T-helper 1 cell treated with Interleukin-12 subunit alpha and Interleukin-12 subunit beta and Interleukin-4 antibody, amounts not matched to agents 30 μg/mL and 1 μg/mL, for 36 hours (primary cell): ENCODE data around the gene SDK1.
"Not testable (repeated sequence)": the region's sequence is repeated elsewhere in the genome, so short reads cannot be mapped to it uniquely, and the experiment has no call there.

ENCODE experiments used
- H3K27ac Mint-ChIP-seq: one replicate; pipeline ENCODE4 v1.8.0; 2021; ENCODE audit warnings: mild to moderate bottlenecking, mixed read lengths
- H3K27me3 Mint-ChIP-seq: one replicate; pipeline ENCODE4 v1.8.0; 2021; ENCODE audit warnings: low read depth, mixed read lengths
- H3K36me3 Mint-ChIP-seq: one replicate; pipeline ENCODE4 v1.8.0; 2021; ENCODE audit warnings: low read depth, mixed read lengths
- H3K4me1 Mint-ChIP-seq: one replicate; pipeline ENCODE4 v1.8.0; 2021; ENCODE audit warnings: low read depth, mixed read lengths
- H3K4me3 Mint-ChIP-seq: one replicate; pipeline ENCODE4 v1.8.0; 2021; ENCODE audit warnings: mild to moderate bottlenecking, moderate library complexity, mixed read lengths
- H3K9me3 Mint-ChIP-seq: one replicate; pipeline ENCODE4 v1.8.0; 2021; ENCODE audit warnings: mixed read lengths

Gene SDK1

DNA sequence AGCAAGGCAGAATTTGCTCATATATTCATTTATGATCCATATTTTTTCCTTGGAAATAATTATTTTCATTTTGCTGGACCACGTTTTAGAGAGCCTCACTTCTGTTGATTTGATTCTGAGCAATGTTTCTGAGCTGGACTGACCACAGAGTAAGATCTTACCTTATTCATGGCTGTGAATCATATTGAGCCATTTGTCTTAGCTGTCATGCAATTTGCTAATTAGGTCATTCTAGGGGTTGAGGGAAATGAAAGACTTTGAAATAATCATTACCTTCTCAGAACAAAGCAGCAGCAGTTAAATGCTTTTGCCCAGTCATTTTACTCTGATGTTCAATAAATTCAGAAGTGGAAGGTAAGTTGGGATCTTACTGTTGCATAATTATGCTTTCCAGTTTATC lies 251.4 kb downstream of the SDK1 start:
- Mint-ChIP-seq H3K36me3 (no peaks in the 10 kb centered on the region), H3K27ac (no peak overlapping the region), H3K4me1 (no peaks in the 10 kb centered on the region)

GRCh38 chr7:3558400-3558799 lies 257.3 kb downstream of the SDK1 start:
- no peak overlapping the region for H3K27ac Mint-ChIP-seq
- H3K4me3 Mint-ChIP-seq = no peak overlapping the region
- no peaks in the 10 kb centered on the region for H3K36me3 Mint-ChIP-seq
- no peaks in the 10 kb centered on the region for H3K9me3 Mint-ChIP-seq
- peaks cover 2% of the 10 kb centered on the region for H3K4me1 Mint-ChIP-seq
- no peaks in the 10 kb centered on the region for H3K27me3 Mint-ChIP-seq

More for the DNA sequence above, 251.4 kb downstream of the SDK1 start:
- H3K9me3 Mint-ChIP-seq = no peaks in the 10 kb centered on the region
- H3K27me3 Mint-ChIP-seq = peaks cover 18% of the 10 kb centered on the region
- H3K4me3 Mint-ChIP-seq = no peak overlapping the region

GRCh38 chr7:3559278-3559677 lies 258.2 kb downstream of the SDK1 start:
- peaks cover 2% of the 10 kb centered on the region for H3K4me1 Mint-ChIP-seq
- no peaks in the 10 kb centered on the region for H3K36me3 Mint-ChIP-seq
- H3K27me3 Mint-ChIP-seq = no peaks in the 10 kb centered on the region
- no peak overlapping the region for H3K4me3 Mint-ChIP-seq
- no peaks in the 10 kb centered on the region for H3K9me3 Mint-ChIP-seq
- H3K27ac Mint-ChIP-seq = no peak overlapping the region

DNA sequence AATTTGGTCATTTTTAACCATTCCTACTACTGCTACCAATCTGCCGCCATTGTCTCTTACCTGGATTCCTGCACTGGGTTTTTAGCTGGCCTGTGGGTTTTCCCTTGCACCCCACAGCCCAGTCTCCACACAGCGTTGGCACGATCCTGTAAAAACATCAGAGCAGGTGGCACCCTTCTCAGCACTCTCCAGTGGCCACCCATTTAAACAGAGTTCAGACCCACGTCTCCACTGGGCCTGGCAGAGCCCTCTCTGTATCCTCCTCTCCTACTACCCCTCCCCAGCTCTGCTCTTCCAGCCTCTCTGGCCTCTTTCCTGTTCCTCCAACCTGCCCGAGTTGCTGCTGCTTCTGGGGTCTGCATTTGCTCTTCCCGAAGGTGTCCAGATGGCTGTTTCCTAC lies 259.4 kb downstream of the SDK1 start:
- no peaks in the 10 kb centered on the region for H3K27me3 Mint-ChIP-seq
- H3K27ac Mint-ChIP-seq = no peak overlapping the region
- no peak overlapping the region for H3K4me3 Mint-ChIP-seq
- peaks cover 3% of the 10 kb centered on the region for H3K4me1 Mint-ChIP-seq
- H3K9me3 Mint-ChIP-seq = no peaks in the 10 kb centered on the region
- no peaks in the 10 kb centered on the region for H3K36me3 Mint-ChIP-seq

- H3K4me1 Mint-ChIP-seq = peaks cover 3% of the 10 kb centered on the region
- H3K9me3 Mint-ChIP-seq = no peaks in the 10 kb centered on the region
- H3K27me3 Mint-ChIP-seq = no peaks in the 10 kb centered on the region
- H3K4me3 Mint-ChIP-seq = no peak overlapping the region
- no peak overlapping the region for H3K27ac Mint-ChIP-seq
- H3K36me3 Mint-ChIP-seq = no peaks in the 10 kb centered on the region
These were observed 260.9 kb downstream of the SDK1 start for GRCh38 chr7:3561932-3562331.

- Mint-ChIP-seq H3K36me3 (no peaks in the 10 kb centered on the region), H3K9me3 (no peaks in the 10 kb centered on the region), H3K27me3 (no peaks in the 10 kb centered on the region), H3K4me3 (no peak overlapping the region), H3K27ac (no peak overlapping the region), H3K4me1 (peaks cover 3% of the 10 kb centered on the region)
These were observed 263.2 kb downstream of the SDK1 start for GRCh38 chr7:3564231-3564630.

- peaks cover 1% of the 10 kb centered on the region for H3K4me1 Mint-ChIP-seq
- no peak overlapping the region for H3K4me3 Mint-ChIP-seq
- H3K27me3 Mint-ChIP-seq = no peaks in the 10 kb centered on the region
- H3K27ac Mint-ChIP-seq = no peak overlapping the region
- H3K36me3 Mint-ChIP-seq = no peaks in the 10 kb centered on the region
- no peaks in the 10 kb centered on the region for H3K9me3 Mint-ChIP-seq
These were observed 267.5 kb downstream of the SDK1 start for GRCh38 chr7:3568516-3568915.

DNA sequence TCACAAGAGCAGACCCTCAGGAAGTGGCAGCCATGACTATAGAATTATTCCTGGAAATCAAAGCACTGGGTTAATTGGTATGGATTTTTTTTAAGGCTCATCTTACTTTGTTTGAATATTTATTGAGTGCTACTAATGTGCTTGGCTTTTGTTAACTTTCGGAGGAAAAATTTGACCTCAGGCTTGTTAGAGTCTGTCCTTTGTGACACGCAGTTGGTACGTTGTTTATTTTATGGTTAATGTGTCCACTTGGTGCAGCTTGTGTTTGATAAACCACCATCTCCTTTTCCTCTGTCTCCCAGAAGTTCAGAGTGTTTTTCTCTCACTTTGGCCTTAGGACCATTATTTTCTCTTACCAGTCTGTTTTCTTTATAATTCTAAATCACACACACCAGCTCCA lies 268.6 kb downstream of the SDK1 start:
- Mint-ChIP-seq H3K4me1 (peaks cover 1% of the 10 kb centered on the region), H3K9me3 (no peaks in the 10 kb centered on the region), H3K36me3 (no peaks in the 10 kb centered on the region), H3K27me3 (no peaks in the 10 kb centered on the region), H3K27ac (no peak overlapping the region), H3K4me3 (no peak overlapping the region)

- Mint-ChIP-seq H3K4me3 (no peak overlapping the region), H3K9me3 (peaks cover 7% of the 10 kb centered on the region), H3K27me3 (no peaks in the 10 kb centered on the region), H3K4me1 (no peaks in the 10 kb centered on the region), H3K27ac (no peak overlapping the region), H3K36me3 (no peaks in the 10 kb centered on the region)
These were observed 272.1 kb downstream of the SDK1 start for GRCh38 chr7:3573151-3573550.

DNA sequence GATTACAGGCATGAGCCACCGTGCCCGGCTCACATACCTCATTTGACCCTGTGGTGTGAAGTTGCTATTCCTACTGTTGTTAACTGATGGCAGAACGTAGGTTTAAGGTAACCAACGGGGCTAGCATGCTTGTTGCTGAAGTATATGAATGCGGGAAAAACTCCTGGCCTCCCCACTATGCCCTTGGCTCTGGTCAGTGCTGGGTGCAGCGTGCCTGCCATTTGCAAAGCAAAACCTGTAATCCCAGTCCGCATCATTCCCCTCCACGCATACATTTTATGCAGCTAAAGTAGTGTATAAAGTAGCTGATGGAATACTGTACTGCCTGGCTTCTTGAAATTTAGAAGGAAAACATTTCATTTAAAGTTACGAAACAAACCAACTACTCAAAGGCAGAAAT lies 273.3 kb downstream of the SDK1 start:
- Mint-ChIP-seq H3K4me3 (no peak overlapping the region), H3K27ac (no peak overlapping the region), H3K4me1 (no peaks in the 10 kb centered on the region), H3K27me3 (no peaks in the 10 kb centered on the region), H3K9me3 (peaks cover 17% of the 10 kb centered on the region), H3K36me3 (no peaks in the 10 kb centered on the region)

- no peaks in the 10 kb centered on the region for H3K4me1 Mint-ChIP-seq
- H3K27me3 Mint-ChIP-seq = no peaks in the 10 kb centered on the region
- no peak overlapping the region for H3K27ac Mint-ChIP-seq
- H3K9me3 Mint-ChIP-seq = peaks cover 21% of the 10 kb centered on the region
- H3K36me3 Mint-ChIP-seq = no peaks in the 10 kb centered on the region
- no peak overlapping the region for H3K4me3 Mint-ChIP-seq
These were observed 274.9 kb downstream of the SDK1 start for GRCh38 chr7:3575753-3576531.

DNA sequence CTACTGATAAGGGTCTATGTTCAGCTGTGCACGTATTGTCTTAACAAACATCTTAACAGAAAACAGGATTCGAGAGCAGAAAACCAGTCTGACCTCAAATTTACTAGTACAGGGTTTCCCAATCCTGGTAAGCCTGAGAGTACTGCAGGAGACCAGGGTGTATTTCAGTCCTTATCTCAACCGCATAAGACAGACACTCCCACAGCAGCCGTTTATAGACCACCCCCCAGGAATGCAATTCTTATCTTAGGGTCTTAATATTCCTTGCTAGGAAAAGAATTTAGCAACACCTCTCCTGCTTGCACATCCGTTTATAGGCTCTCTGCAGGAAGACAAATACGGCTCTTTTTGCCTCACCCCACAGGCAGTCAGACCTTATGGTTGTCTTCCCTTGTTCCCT lies 277.3 kb downstream of the SDK1 start:
- no peaks in the 10 kb centered on the region for H3K36me3 Mint-ChIP-seq
- H3K9me3 Mint-ChIP-seq = peaks cover 21% of the 10 kb centered on the region
- H3K27me3 Mint-ChIP-seq = no peaks in the 10 kb centered on the region
- H3K4me3 Mint-ChIP-seq = no peak overlapping the region
- H3K4me1 Mint-ChIP-seq = no peaks in the 10 kb centered on the region
- no peak overlapping the region for H3K27ac Mint-ChIP-seq

GRCh38 chr7:3579638-3580219 lies 278.7 kb downstream of the SDK1 start:
- H3K36me3 Mint-ChIP-seq = no peaks in the 10 kb centered on the region
- H3K9me3 Mint-ChIP-seq = peaks cover 21% of the 10 kb centered on the region
- no peak overlapping the region for H3K4me3 Mint-ChIP-seq
- no peak overlapping the region for H3K27ac Mint-ChIP-seq
- no peaks in the 10 kb centered on the region for H3K27me3 Mint-ChIP-seq
- H3K4me1 Mint-ChIP-seq = no peaks in the 10 kb centered on the region

- not testable (repeated sequence) for H3K27ac Mint-ChIP-seq, H3K27me3 Mint-ChIP-seq, H3K36me3 Mint-ChIP-seq, H3K4me1 Mint-ChIP-seq, H3K4me3 Mint-ChIP-seq
- H3K9me3 Mint-ChIP-seq = peaks cover 21% of the 10 kb centered on the region
These were observed 281.1 kb downstream of the SDK1 start for GRCh38 chr7:3582145-3582544.

- no peaks in the 10 kb centered on the region for H3K9me3 Mint-ChIP-seq
- no peaks in the 10 kb centered on the region for H3K4me1 Mint-ChIP-seq
- no peak overlapping the region for H3K27ac Mint-ChIP-seq
- H3K4me3 Mint-ChIP-seq = no peak overlapping the region
- no peaks in the 10 kb centered on the region for H3K36me3 Mint-ChIP-seq
- H3K27me3 Mint-ChIP-seq = no peaks in the 10 kb centered on the region
These were observed 284.8 kb downstream of the SDK1 start for GRCh38 chr7:3585826-3586225.
